ENCODE results near the gene MAGEF1. TPM values are rescaled to one million over a fixed set of nuclear protein-coding genes. Genes with fewer than 3 reads are reported as not detected.

Gene MAGEF1
- total RNA-seq, 1 donor from 2014 or later, result 22.9 TPM

- Mint-ChIP-seq H3K4me3 (ENCODE audit: unreplicated experiment) (no peak overlapping the region), H3K36me3 (ENCODE audit: low read depth, unreplicated experiment) (no peaks in the 10 kb centered on the region), H3K27me3 (ENCODE audit: unreplicated experiment) (peaks cover 16% of the 10 kb centered on the region), H3K4me1 (ENCODE audit: unreplicated experiment) (peaks cover 5% of the 10 kb centered on the region), H3K9me3 (ENCODE audit: unreplicated experiment) (no peaks in the 10 kb centered on the region), H3K27ac (ENCODE audit: unreplicated experiment) (no peak overlapping the region)
- no peak for DNase-seq (ENCODE audit: low spot score)
- no peak for TF ChIP-seq CTCF (IDR thresholded peaks at IDR 0.05; ENCODE audit: unreplicated experiment)
These were observed 46.2 kb upstream of the MAGEF1 start for GRCh38 chr3:184758056-184758455.

GRCh38 chr3:184757022-184757651 lies 45.3 kb upstream of the MAGEF1 start:
- Mint-ChIP-seq H3K4me1 (ENCODE audit: unreplicated experiment) (peaks cover 8% of the 10 kb centered on the region), H3K27me3 (ENCODE audit: unreplicated experiment) (peaks cover 12% of the 10 kb centered on the region), H3K36me3 (ENCODE audit: low read depth, unreplicated experiment) (no peaks in the 10 kb centered on the region), H3K27ac (ENCODE audit: unreplicated experiment) (no peak overlapping the region), H3K9me3 (ENCODE audit: unreplicated experiment) (no peaks in the 10 kb centered on the region), H3K4me3 (ENCODE audit: unreplicated experiment) (no peak overlapping the region)
- no peak for TF ChIP-seq CTCF (IDR thresholded peaks at IDR 0.05; ENCODE audit: unreplicated experiment)
- DNase-seq (ENCODE audit: low spot score), result no peak

- H3K9me3 Mint-ChIP-seq (ENCODE audit: unreplicated experiment), result no peaks in the 10 kb centered on the region
- peaks cover 12% of the 10 kb centered on the region for H3K27me3 Mint-ChIP-seq (ENCODE audit: unreplicated experiment)
- no peak overlapping the region for H3K4me3 Mint-ChIP-seq (ENCODE audit: unreplicated experiment)
- DNase-seq (ENCODE audit: low spot score), result no peak
- TF ChIP-seq CTCF (IDR thresholded peaks at IDR 0.05; ENCODE audit: unreplicated experiment), result no peak
- no peak overlapping the region for H3K27ac Mint-ChIP-seq (ENCODE audit: unreplicated experiment)
- peaks cover 8% of the 10 kb centered on the region for H3K4me1 Mint-ChIP-seq (ENCODE audit: unreplicated experiment)
- no peaks in the 10 kb centered on the region for H3K36me3 Mint-ChIP-seq (ENCODE audit: low read depth, unreplicated experiment)
These were observed 44.5 kb upstream of the MAGEF1 start for GRCh38 chr3:184756151-184757021.

DNA sequence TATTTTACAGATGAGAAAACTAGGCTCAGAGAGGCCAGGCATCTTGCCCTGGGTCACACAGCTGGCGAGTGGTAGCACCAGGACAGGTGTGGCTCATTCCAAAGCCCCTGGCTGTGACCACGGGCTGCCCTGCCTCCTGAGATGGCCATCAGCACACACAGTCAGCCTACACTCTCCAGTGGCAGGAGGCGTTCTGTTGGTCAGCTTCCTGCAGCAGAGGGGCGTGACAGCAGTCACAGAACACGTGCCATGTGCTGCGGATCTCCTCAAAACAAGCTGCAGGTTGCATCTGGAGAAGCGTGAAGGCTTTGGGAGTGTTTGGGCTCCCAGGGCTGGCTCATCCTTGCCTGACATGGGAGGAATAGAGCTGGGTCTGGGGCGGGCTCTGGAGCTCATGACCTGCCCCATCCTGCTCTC lies 43.5 kb upstream of the MAGEF1 start:
- peaks cover 8% of the 10 kb centered on the region for H3K4me1 Mint-ChIP-seq (ENCODE audit: unreplicated experiment)
- no peak overlapping the region for H3K27ac Mint-ChIP-seq (ENCODE audit: unreplicated experiment)
- H3K27me3 Mint-ChIP-seq (ENCODE audit: unreplicated experiment), result peaks cover 12% of the 10 kb centered on the region
- TF ChIP-seq CTCF (IDR thresholded peaks at IDR 0.05; ENCODE audit: unreplicated experiment), result no peak
- DNase-seq (ENCODE audit: low spot score), result no peak
- H3K9me3 Mint-ChIP-seq (ENCODE audit: unreplicated experiment), result no peaks in the 10 kb centered on the region
- no peak overlapping the region for H3K4me3 Mint-ChIP-seq (ENCODE audit: unreplicated experiment)
- no peaks in the 10 kb centered on the region for H3K36me3 Mint-ChIP-seq (ENCODE audit: low read depth, unreplicated experiment)

DNA sequence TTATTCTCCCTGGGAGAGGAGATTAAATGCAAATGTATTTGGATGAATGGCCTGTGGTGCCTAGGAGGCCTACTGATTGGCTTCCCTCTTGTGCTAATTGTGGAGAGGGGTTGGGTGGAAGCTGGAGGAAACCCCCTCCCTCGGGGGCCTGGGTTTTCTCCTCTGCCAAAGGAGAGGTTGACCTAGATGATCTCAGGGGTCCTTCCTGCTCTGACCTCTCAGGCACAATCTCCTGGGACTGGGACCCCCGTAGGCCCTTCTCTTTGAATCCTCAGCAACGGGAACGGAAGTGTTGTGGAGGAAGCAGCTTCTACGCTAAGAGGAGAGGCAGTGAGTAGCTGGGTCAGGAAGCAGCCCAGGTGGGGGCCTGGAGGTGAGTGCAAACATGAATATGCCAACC lies 40.5 kb upstream of the MAGEF1 start:
- H3K4me3 Mint-ChIP-seq (ENCODE audit: unreplicated experiment), result no peak overlapping the region
- no peak for DNase-seq (ENCODE audit: low spot score)
- H3K27ac Mint-ChIP-seq (ENCODE audit: unreplicated experiment), result no peak overlapping the region
- H3K36me3 Mint-ChIP-seq (ENCODE audit: low read depth, unreplicated experiment), result no peaks in the 10 kb centered on the region
- no peaks in the 10 kb centered on the region for H3K9me3 Mint-ChIP-seq (ENCODE audit: unreplicated experiment)
- peaks cover 8% of the 10 kb centered on the region for H3K4me1 Mint-ChIP-seq (ENCODE audit: unreplicated experiment)
- H3K27me3 Mint-ChIP-seq (ENCODE audit: unreplicated experiment), result peaks cover 7% of the 10 kb centered on the region
- TF ChIP-seq CTCF (IDR thresholded peaks at IDR 0.05; ENCODE audit: unreplicated experiment), result no peak
